ENCODE data around the gene OAS2. TPM values are rescaled to one million over a fixed set of nuclear protein-coding genes. Genes with fewer than 3 reads are reported as not detected.

Gene OAS2
- polyA plus RNA-seq, 2 of the 4 experiments (the other 2 are of a cell fraction), result 0.05 to 0.19 TPM

- CTCF ChIA-PET, result interaction anchor here (1.2 kb wide), 1 partner anchor 10 kb away, joined by 3 read pairs; no protein-coding TSS in a partner anchor
- FAIRE-seq, result no peak
- no peak overlapping the region for H3K27ac ChIP-seq
These were observed 4.5 kb upstream of the OAS2 start for GRCh38 chr12:112973818-112974231.

GRCh38 chr12:112974904-112975303, 3.4 kb upstream of the OAS2 start:
- Histone ChIP-seq H3K27ac (no peak overlapping the region), H3K9me3 (no peaks in the 10 kb centered on the region), H3K4me2 (no peak overlapping the region), H3K4me1 (no peaks in the 10 kb centered on the region), H3K4me3 (no peak overlapping the region)
- ATAC-seq (no peak), FAIRE-seq (no peak), DNase-seq (ENCODE audit: low read depth in 1 of 2, low spot score in 1 of 2) (no peak)
- TF ChIP-seq BCL3 (IDR thresholded peaks at IDR 0.05), result no peak
- no peak for TF ChIP-seq HOXA7 (CRISPR knock-in tag; IDR thresholded peaks at IDR 0.05)
- TF ChIP-seq CHD2 (IDR thresholded peaks at IDR 0.05; ENCODE audit: low read length, partially characterized antibody), result no peak
- TF ChIP-seq KDM5A (IDR thresholded peaks at IDR 0.05), result no peak
- TF ChIP-seq PHF8 (IDR thresholded peaks at IDR 0.05; ENCODE audit: borderline replicate concordance, low read depth), result no peak
- TF ChIP-seq HMGXB4 (CRISPR knock-in tag; IDR thresholded peaks at IDR 0.05; ENCODE audit: borderline replicate concordance), result no peak
- TF ChIP-seq POLR2AphosphoS2 (conservative IDR thresholded peaks at IDR 0.05; ENCODE audit: low read length), result no peak
- TF ChIP-seq CBX8 (IDR thresholded peaks at IDR 0.05), result no peak
- TF ChIP-seq GATA3 (IDR thresholded peaks at IDR 0.05; ENCODE audit: borderline replicate concordance), result no peak
- TF ChIP-seq TFCP2L1 (CRISPR knock-in tag; IDR thresholded peaks at IDR 0.05), result no peak
- POLR2A ChIA-PET, result no interaction called here
- CTCF ChIA-PET, result no interaction called here
- WGBS (ENCODE audit: missing lambda C conversion rate), result 79% methylated on average over 7 of the region's 7 CpGs

More at GRCh38 chr12:112973818-112974231, 4.5 kb upstream of the OAS2 start:
- WGBS (ENCODE audit: missing lambda C conversion rate), result 57% methylated on average over 5 of the region's 5 CpGs
- POLR2A ChIA-PET, result no interaction called here
- TF ChIP-seq CBX8 (IDR thresholded peaks at IDR 0.05) (no peak), POLR2A (IDR thresholded peaks at IDR 0.05; ENCODE audit: low read length) (no peak), MAX (IDR thresholded peaks at IDR 0.05) (no peak), HMGXB4 (CRISPR knock-in tag; IDR thresholded peaks at IDR 0.05; ENCODE audit: borderline replicate concordance) (no peak), TFCP2L1 (CRISPR knock-in tag; IDR thresholded peaks at IDR 0.05) (no peak)
- no peaks in the 10 kb centered on the region for H3K4me1 ChIP-seq
- H3K9me3 ChIP-seq, result no peaks in the 10 kb centered on the region
- no peak overlapping the region for H3K4me2 ChIP-seq
- ATAC-seq (no peak), DNase-seq (ENCODE audit: low read depth in 1 of 2, low spot score in 1 of 2) (no peak)
- H3K4me3 ChIP-seq, result no peak overlapping the region

GRCh38 chr12:112977139-112977538, 1.2 kb upstream of the OAS2 start:
- no peak overlapping the region for H3K4me2 ChIP-seq
- ChIA-PET CTCF (interaction anchor here (1.6 kb wide), 2 partner anchors 16 to 471 kb away, joined by 5 to 6 read pairs; no protein-coding TSS in a partner anchor), POLR2A (no interaction called here)
- H3K4me3 ChIP-seq, result no peak overlapping the region
- H3K4me1 ChIP-seq, result no peaks in the 10 kb centered on the region
- ATAC-seq (no peak), DNase-seq (ENCODE audit: low read depth in 1 of 2, low spot score in 1 of 2) (no peak), FAIRE-seq (no peak)
- H3K9me3 ChIP-seq, result 0 out of 3 replicates have a peak, but pooled peaks cover 1% of the 10 kb centered on the region
- no peak for TF ChIP-seq HES2 (IDR thresholded peaks at IDR 0.05)
- no peak for TF ChIP-seq HMGXB4 (CRISPR knock-in tag; IDR thresholded peaks at IDR 0.05; ENCODE audit: borderline replicate concordance)
- no peak for TF ChIP-seq USF2 (IDR thresholded peaks at IDR 0.05)
- TF ChIP-seq EP300 (IDR thresholded peaks at IDR 0.05), result no peak
- TF ChIP-seq MAZ (IDR thresholded peaks at IDR 0.05; ENCODE audit: borderline replicate concordance, low read depth, low read length), result no peak
- no peak for TF ChIP-seq ESRRA (IDR thresholded peaks at IDR 0.05; ENCODE audit: borderline replicate concordance, low read length)
- TF ChIP-seq POLR2AphosphoS2 (conservative IDR thresholded peaks at IDR 0.05; ENCODE audit: low read length), result no peak
- H3K27ac ChIP-seq, result no peak overlapping the region
- WGBS (ENCODE audit: missing lambda C conversion rate), result 37% methylated on average over 3 of the region's 3 CpGs

Measured in A549 (cell line).